ENCODE measurements around the gene SLC25A5. TPM values are rescaled to one million over a fixed set of nuclear protein-coding genes. Genes with fewer than 3 reads are reported as not detected.
A peak's percentile ranks its signal among the peaks of the same experiment; 100 is the strongest.

The SLC25A5 gene
- total RNA-seq, 1 experiment from 2014 or later = 641 TPM

- ChIA-PET CTCF (interaction anchor here (1.0 to 1.8 kb wide), 2 partner anchors 9 to 10 kb away, joined by 3 to 15 read pairs; no protein-coding TSS in a partner anchor), RAD21 (ENCODE audit: low non-redundant PET in 1 of 2, low total read pairs in 2 of 2, uncharacterized antibody in 2 of 2, unreplicated experiment in 2 of 2) (interaction anchor here (0.9 to 1.7 kb wide), 3 partner anchors 9 kb away, joined by 3 to 6 read pairs (median 3); no protein-coding TSS in a partner anchor), POLR2A (interaction anchor here (0.6 to 1.5 kb wide), 3 partner anchors 9 to 255 kb away, joined by 5 to 6 read pairs (median 5); partner anchors contain the start of gene SOWAHD)
- peaks cover 18 to 41% of the 10 kb centered on the region in 2 experiments for H3K4me1 ChIP-seq (ENCODE audit: control insufficient read depth in 1 of 2, insufficient read depth in 2 of 2, low read length in 2 of 2)
- no peaks in the 10 kb centered on the region for H3K79me2 ChIP-seq (ENCODE audit: insufficient read depth, low read length)
- no peaks in the 10 kb centered on the region for H3K9me3 ChIP-seq (ENCODE audit: control insufficient read depth in 1 of 2, insufficient read depth in 1 of 2, low read depth in 1 of 2, low read length in 2 of 2)
- peak overlapping the region in 1 of 2 experiments; percentile 18; a peak in 1 of 4 replicates for H3K4me3 ChIP-seq (replicated peaks in 1 of 2; ENCODE audit: low read depth in 1 of 2, low read length in 2 of 2)
- intact Hi-C loops (cut with micrococcal nuclease) = no loop called here
- H3K27ac ChIP-seq (ENCODE audit: low read depth, low read length) = peak overlapping the region; percentile 79
- H3K27me3 ChIP-seq (ENCODE audit: insufficient read depth, low read length) = no peaks in the 10 kb centered on the region
- no peaks in the 10 kb centered on the region for H3K36me3 ChIP-seq (ENCODE audit: control insufficient read depth in 1 of 2, insufficient read depth in 2 of 2, low read length in 2 of 2)
- H4K20me1 ChIP-seq (ENCODE audit: insufficient read depth) = no peaks in the 10 kb centered on the region
- TF ChIP-seq EGR1 (IDR thresholded peaks at IDR 0.05; ENCODE audit: low read depth) (no peak), JUND (IDR thresholded peaks at IDR 0.05) (no peak), EZH2 (IDR thresholded peaks at IDR 0.05) (no peak), TCF7L2 (IDR thresholded peaks at IDR 0.05; ENCODE audit: borderline replicate concordance, extremely low read depth, insufficient read depth, insufficient read length) (no peak), ATF3 (IDR thresholded peaks at IDR 0.05) (no peak), SP1 (IDR thresholded peaks at IDR 0.05; ENCODE audit: low read depth) (no peak), POLR2AphosphoS5 (IDR thresholded peaks at IDR 0.05; ENCODE audit: low read depth, low read length) (no peak), EZH2phosphoT487 (IDR thresholded peaks at IDR 0.05; ENCODE audit: borderline replicate concordance) (no peak), ZFX (IDR thresholded peaks at IDR 0.05) (no peak), POLR2A (IDR thresholded peaks at IDR 0.05; ENCODE audit: borderline replicate concordance, extremely low read depth, insufficient read depth, insufficient read length) (no peak), ZBTB33 (IDR thresholded peaks at IDR 0.05; ENCODE audit: extremely low read depth, insufficient replicate concordance, low read length) (no peak), CEBPB (IDR thresholded peaks at IDR 0.05; ENCODE audit: low read depth) (no peak), ZNF274 (IDR thresholded peaks at IDR 0.05; ENCODE audit: low read depth, low read length) (no peak), YY1 (IDR thresholded peaks at IDR 0.05; ENCODE audit: extremely low read depth, insufficient replicate concordance, low read depth, low read length) (no peak), SRF (IDR thresholded peaks at IDR 0.05; ENCODE audit: low read depth) (no peak), ELF1 (IDR thresholded peaks at IDR 0.05; ENCODE audit: borderline replicate concordance, low read depth) (no peak), RAD21 (IDR thresholded peaks at IDR 0.05; ENCODE audit: low read depth) (no peak), SIN3A (IDR thresholded peaks at IDR 0.05; ENCODE audit: low read depth) (no peak), REST (IDR thresholded peaks at IDR 0.05; ENCODE audit: low read depth) (no peak)
- no peak overlapping the region for H2AFZ ChIP-seq (ENCODE audit: low read depth, low read length, poor library complexity, severe bottlenecking)
- H3K9me2 ChIP-seq (ENCODE audit: insufficient read depth) = no peaks in the 10 kb centered on the region
- DNase-seq (ENCODE audit: low read depth, low spot score) = no peak
- ATAC-seq = peak; percentile 74
- peak overlapping the region; percentile 47 for H3K9ac ChIP-seq (ENCODE audit: low read length)
- no TSS peak for BruUV-seq (replicated peaks)
- H3K4me2 ChIP-seq (ENCODE audit: low read length) = peak overlapping the region; percentile 72
These were observed 34.7 kb downstream of the SLC25A5 start for GRCh38 chrX:119502727-119503483.
